IMR-90 (cell line): Measurements from ENCODE around the gene ENKUR. TPM values are rescaled to one million over a fixed set of nuclear protein-coding genes. Genes with fewer than 3 reads are reported as not detected.

Experiments
- ATAC-seq: fragments of 200-7000 bp; cut with Tn5 transposase; 2 replicates; pipeline ENCODE4 v1.9.1; 2020; ENCODE audit warnings: low read depth, mild to moderate bottlenecking, moderate library complexity
- BruUV-seq: library from RNA; stranded (reverse); fragments of 400-500 nt; replicated peaks from 2 replicates; lab custom pipeline; 2021; lab: Mats Ljungman, UMichigan
- CTCF ChIA-PET: fragments of 300-600 bp; formaldehyde crosslinking; extraction: SDS; loops from one replicate; lab custom pipeline; 2021; ENCODE audit warnings: antibody characterized with exemption; lab: Yijun Ruan, JAX
- POLR2A ChIA-PET: fragments of 300-600 bp; sonication (Branson Sonifier 250); formaldehyde crosslinking; loops from one replicate; lab custom pipeline; 2022; ENCODE audit warnings: antibody characterized with exemption; ENCODE audit not compliant: unreplicated experiment; lab: Charles Lee
- DNase-seq: peaks from one replicate; pipeline ENCODE4 v3.0.0; 2013
- H2AFZ ChIP-seq: replicated peaks from 2 replicates; pipeline ENCODE3; 2013; ENCODE audit warnings: low read length, mild to moderate bottlenecking; ENCODE audit not compliant: poor library complexity
- H2AK5ac ChIP-seq: 2 replicates; pipeline ENCODE4 v1.6.1; 2013; ENCODE audit warnings: low read depth, low read length, inconsistent platforms
- H2AK9ac ChIP-seq: replicated peaks from 2 replicates; pipeline ENCODE3; 2013; ENCODE audit warnings: mild to moderate bottlenecking, low read depth, low read length, moderate library complexity; ENCODE audit not compliant: poor library complexity
- H2BK120ac ChIP-seq: 2 replicates; pipeline ENCODE4 v1.6.1; 2013; ENCODE audit warnings: low read depth, low read length, inconsistent platforms
- H2BK15ac ChIP-seq: 3 replicates; pipeline ENCODE4 v1.6.1; 2013; ENCODE audit warnings: low read depth, low read length, inconsistent platforms
- H2BK20ac ChIP-seq: 2 replicates; pipeline ENCODE4 v1.6.1; 2013; ENCODE audit warnings: low read depth, mild to moderate bottlenecking, inconsistent platforms, low read length, moderate library complexity
- H2BK5ac ChIP-seq: 2 replicates; pipeline ENCODE4 v1.6.1; 2013; ENCODE audit warnings: mild to moderate bottlenecking, low read depth, low read length, inconsistent platforms; ENCODE audit not compliant: poor library complexity, severe bottlenecking
- H3K14ac ChIP-seq: replicated peaks from 2 replicates; pipeline ENCODE4 v1.6.1; 2013; ENCODE audit warnings: low read depth, low read length, inconsistent platforms
- H3K18ac ChIP-seq: 2 replicates; pipeline ENCODE4 v1.6.1; 2013; ENCODE audit warnings: low read depth, low read length, control low read depth
- H3K23ac ChIP-seq: 2 replicates; pipeline ENCODE4 v1.6.1; 2013; ENCODE audit warnings: low read depth, low read length, inconsistent platforms
- H3K27ac ChIP-seq: 2 replicates; pipeline ENCODE4 v1.5.1; 2013; ENCODE audit warnings: mild to moderate bottlenecking, control low read depth, low read length; ENCODE audit not compliant: insufficient read depth
- H3K27me3 ChIP-seq: 2 replicates; pipeline ENCODE4 v1.6.1; 2013; ENCODE audit warnings: low read length; ENCODE audit not compliant: control insufficient read depth, insufficient read depth
- H3K36me3 ChIP-seq: 2 replicates; pipeline ENCODE4 v1.6.1; 2013; ENCODE audit warnings: low read length, mixed read lengths; ENCODE audit not compliant: control insufficient read depth, insufficient read depth
- H3K4ac ChIP-seq: 2 replicates; pipeline ENCODE4 v1.6.1; 2013; ENCODE audit warnings: low read depth, low read length, inconsistent platforms
- H3K4me1 ChIP-seq: 2 replicates; pipeline ENCODE4 v1.6.1; 2013; ENCODE audit warnings: low read length, mixed read lengths; ENCODE audit not compliant: control insufficient read depth, insufficient read depth
- H3K4me2 ChIP-seq: 2 replicates; pipeline ENCODE4 v1.6.1; 2013; ENCODE audit warnings: low read depth, mild to moderate bottlenecking, control low read depth, low read length, moderate library complexity
- H3K4me3 ChIP-seq: 2 replicates; pipeline ENCODE4 v1.5.1; 2013; ENCODE audit warnings: low read depth, mild to moderate bottlenecking, control low read depth, low read length, moderate library complexity; ENCODE audit not compliant: insufficient read depth
- H3K56ac ChIP-seq: 2 replicates; pipeline ENCODE4 v1.6.1; 2013; ENCODE audit warnings: low read length, inconsistent platforms; ENCODE audit not compliant: insufficient read depth; ENCODE audit errors: extremely low read depth
- H3K79me1 ChIP-seq, 2 experiments: 2 replicates each; pipeline ENCODE4 v1.6.1; 2013; ENCODE audit warnings: low read length in 2 of 2, inconsistent platforms in 1 of 2, low read depth in 1 of 2
- H3K9ac ChIP-seq: 2 replicates; pipeline ENCODE4 v1.6.1; 2013; ENCODE audit warnings: low read depth, low read length, control low read depth
- H3K9me1 ChIP-seq: 2 replicates; pipeline ENCODE4 v1.6.1; 2013; ENCODE audit warnings: low read length, inconsistent platforms; ENCODE audit not compliant: insufficient read depth
- H3K9me3 ChIP-seq: 2 replicates; pipeline ENCODE4 v1.6.1; 2013; ENCODE audit warnings: low read length; ENCODE audit not compliant: control insufficient read depth, insufficient read depth
- H4K20me1 ChIP-seq: 2 replicates; pipeline ENCODE4 v1.6.1; 2013; ENCODE audit warnings: low read length, inconsistent platforms; ENCODE audit not compliant: insufficient read depth
- H4K5ac ChIP-seq: 2 replicates; pipeline ENCODE4 v1.6.1; 2013; ENCODE audit warnings: mild to moderate bottlenecking, low read depth, low read length, control low read depth
- H4K8ac ChIP-seq, 2 experiments: 2 replicates each; pipeline ENCODE4 v1.6.1; 2013; ENCODE audit warnings: low read depth in 2 of 2, low read length in 2 of 2, control low read depth in 1 of 2, inconsistent platforms in 1 of 2
- H4K91ac ChIP-seq: 2 replicates; pipeline ENCODE4 v1.6.1; 2013; ENCODE audit warnings: low read depth, low read length, inconsistent platforms; ENCODE audit not compliant: insufficient read depth
- BHLHE40 ChIP-seq: fragments of 150-350 bp; IDR thresholded peaks from 2 replicates; pipeline ENCODE4 v1.6.1; 2016; ENCODE audit warnings: mild to moderate bottlenecking, low read depth, low read length
- CEBPB ChIP-seq: IDR thresholded peaks from 2 replicates; pipeline ENCODE4 v1.6.1; 2012; ENCODE audit warnings: low read depth, low read length, improper control_type of control experiment
- CHD1 ChIP-seq: IDR thresholded peaks from 2 replicates; pipeline ENCODE4 v1.6.1; 2012; ENCODE audit warnings: low read depth, low read length, improper control_type of control experiment
- FOS ChIP-seq: fragments of 150-350 bp; IDR thresholded peaks from 2 replicates; pipeline ENCODE4 v1.6.1; 2016; ENCODE audit warnings: low read depth, low read length
- MAFK ChIP-seq: IDR thresholded peaks from 2 replicates; pipeline ENCODE4 v1.6.1; 2012; ENCODE audit warnings: low read depth, low read length, improper control_type of control experiment
- MAZ ChIP-seq: IDR thresholded peaks from 2 replicates; pipeline ENCODE4 v1.6.1; 2012; ENCODE audit warnings: low read depth, mild to moderate bottlenecking, low read length, improper control_type of control experiment, moderate library complexity, borderline replicate concordance
- MXI1 ChIP-seq: IDR thresholded peaks from 2 replicates; pipeline ENCODE4 v1.6.1; 2012; ENCODE audit warnings: low read depth, mild to moderate bottlenecking, low read length, moderate library complexity, borderline replicate concordance
- NFE2L2 ChIP-seq: fragments of 150-350 bp; IDR thresholded peaks from 2 replicates; pipeline ENCODE4 v1.6.1; 2016; ENCODE audit warnings: low read depth, mild to moderate bottlenecking, low read length
- POLR2A ChIP-seq: IDR thresholded peaks from 2 replicates; pipeline ENCODE4 v1.6.1; 2012; ENCODE audit warnings: mild to moderate bottlenecking, low read depth, low read length
- RAD21 ChIP-seq: IDR thresholded peaks from 2 replicates; pipeline ENCODE4 v1.6.1; 2012; ENCODE audit warnings: low read length, improper control_type of control experiment
- RCOR1 ChIP-seq: IDR thresholded peaks from 2 replicates; pipeline ENCODE4 v1.6.1; 2012; ENCODE audit warnings: mild to moderate bottlenecking, low read length, improper control_type of control experiment; ENCODE audit not compliant: insufficient replicate concordance
- RFX5 ChIP-seq: IDR thresholded peaks from 2 replicates; pipeline ENCODE4 v1.8.0; 2012; ENCODE audit warnings: low read depth, mild to moderate bottlenecking, low read length, moderate library complexity
- SMC3 ChIP-seq: fragments of 150-350 bp; IDR thresholded peaks from 2 replicates; pipeline ENCODE4 v1.6.1; 2016; ENCODE audit warnings: low read depth, mild to moderate bottlenecking, antibody characterized with exemption, low read length, moderate library complexity
- WGBS, 2 experiments: methylation state at CpG; one replicate each; pipeline versions ENCODE4 v1.1.5 to v1.1.7; 2013; ENCODE audit warnings: missing lambda C conversion rate in 2 of 2; ENCODE audit not compliant: insufficient read length in 1 of 2; ENCODE audit errors: extremely low coverage in 2 of 2; 5-methylcytosine and 5-hydroxymethylcytosine counted together
- dilution Hi-C: fragments of 300-500 bp; cut with HindIII; formaldehyde crosslinking; loops from one replicate; pipeline ENCODE4 v1.14.3; 2018; ENCODE audit warnings: low sequenced_read_pairs; ENCODE audit not compliant: unreplicated experiment
- in situ Hi-C: fragments of 300-500 bp; cut with MboI; formaldehyde crosslinking; loops from 3 replicates; pipeline ENCODE4 v1.14.3; 2019; ENCODE audit warnings: low sequenced_read_pairs, inconsistent platforms, mixed read lengths
- intact Hi-C: fragments of 100-400 bp; cut with micrococcal nuclease; formaldehyde crosslinking; loops from 2 replicates; pipeline ENCODE4 v1.10.0; 2022
- polyA plus RNA-seq, 3 experiments: library from polyadenylated mRNA; depleted of rRNA; stranded (reverse); fragments of >200 nt; gene quantifications; 2 replicates each; pipeline ENCODE4 v1.2.3, GENCODE V29; 2012; ENCODE audit warnings: low replicate concordance in 1 of 3
- total RNA-seq: library from RNA; depleted of rRNA; stranded (reverse); fragments of >200 nt; gene quantifications from 2 replicates; pipeline ENCODE4 v1.2.3, GENCODE V29; 2012
- TF ChIP-seq, protein P1 (sequence below): fragments of 150-350 bp; IDR thresholded peaks from 2 replicates; pipeline ENCODE4 v1.6.1; 2016; ENCODE audit warnings: low read depth, mild to moderate bottlenecking, low read length, moderate library complexity, borderline replicate concordance
- TF ChIP-seq, protein P2 (sequence below): conservative IDR thresholded peaks from 2 replicates; pipeline ENCODE4 v1.5.1; 2012; ENCODE audit warnings: mild to moderate bottlenecking, low read depth, low read length, improper control_type of control experiment
- TF ChIP-seq, protein P3 (sequence below): fragments of 150-350 bp; IDR thresholded peaks from 2 replicates; pipeline ENCODE4 v1.6.1; 2017; ENCODE audit warnings: mild to moderate bottlenecking, antibody characterized with exemption, low read length, low read depth

Gene ENKUR
- total and polyA plus RNA-seq, 2 of the 4 experiments (the other 2 are of a cell fraction): not detected

GRCh38 chr10:24984906-24985305 lies 31.1 kb downstream of the ENKUR start:
- no peak overlapping the region for H2BK15ac ChIP-seq
- no peak overlapping the region for H3K9ac ChIP-seq
- H3K18ac ChIP-seq: no peak overlapping the region
- no peaks in the 10 kb centered on the region for H3K27me3 ChIP-seq
- H4K20me1 ChIP-seq: no peaks in the 10 kb centered on the region
- no peaks in the 10 kb centered on the region for H3K79me1 ChIP-seq
- intact Hi-C loops (no loop called here), dilution Hi-C loops (no loop called here), in situ Hi-C loops (loop anchor here (10.0 kb wide), 1 partner anchor 350 kb away; no protein-coding TSS in a partner anchor)
- no peak overlapping the region for H2BK120ac ChIP-seq
- H3K56ac ChIP-seq: no peak overlapping the region
- no peak overlapping the region for H4K5ac ChIP-seq
- H4K91ac ChIP-seq: no peak overlapping the region
- no peaks in the 10 kb centered on the region for H3K9me3 ChIP-seq
- no peak overlapping the region for H2BK20ac ChIP-seq
- no peak for DNase-seq
- no peak overlapping the region for H2AFZ ChIP-seq
- no peak for ATAC-seq
- H2AK5ac ChIP-seq: no peak overlapping the region
- H2AK9ac ChIP-seq: no peak overlapping the region
- ChIA-PET CTCF (no interaction called here), POLR2A (no interaction called here)
- H3K4me3 ChIP-seq: no peak overlapping the region
- WGBS, 2 experiments: no CpG with 5 or more reads among the region's 3 CpGs
- no peaks in the 10 kb centered on the region for H3K4me1 ChIP-seq
- no peaks in the 10 kb centered on the region for H3K36me3 ChIP-seq
- TF ChIP-seq CHD1: no peak
- no peak for TF ChIP-seq MAZ
- no peak for TF ChIP-seq MAFK
- TF ChIP-seq BHLHE40: no peak
- no peak for TF ChIP-seq FOS
- TF ChIP-seq CEBPB: no peak
- TF ChIP-seq, protein P1, sequence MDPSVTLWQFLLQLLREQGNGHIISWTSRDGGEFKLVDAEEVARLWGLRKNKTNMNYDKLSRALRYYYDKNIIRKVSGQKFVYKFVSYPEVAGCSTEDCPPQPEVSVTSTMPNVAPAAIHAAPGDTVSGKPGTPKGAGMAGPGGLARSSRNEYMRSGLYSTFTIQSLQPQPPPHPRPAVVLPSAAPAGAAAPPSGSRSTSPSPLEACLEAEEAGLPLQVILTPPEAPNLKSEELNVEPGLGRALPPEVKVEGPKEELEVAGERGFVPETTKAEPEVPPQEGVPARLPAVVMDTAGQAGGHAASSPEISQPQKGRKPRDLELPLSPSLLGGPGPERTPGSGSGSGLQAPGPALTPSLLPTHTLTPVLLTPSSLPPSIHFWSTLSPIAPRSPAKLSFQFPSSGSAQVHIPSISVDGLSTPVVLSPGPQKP: no peak
- TF ChIP-seq, protein P2, sequence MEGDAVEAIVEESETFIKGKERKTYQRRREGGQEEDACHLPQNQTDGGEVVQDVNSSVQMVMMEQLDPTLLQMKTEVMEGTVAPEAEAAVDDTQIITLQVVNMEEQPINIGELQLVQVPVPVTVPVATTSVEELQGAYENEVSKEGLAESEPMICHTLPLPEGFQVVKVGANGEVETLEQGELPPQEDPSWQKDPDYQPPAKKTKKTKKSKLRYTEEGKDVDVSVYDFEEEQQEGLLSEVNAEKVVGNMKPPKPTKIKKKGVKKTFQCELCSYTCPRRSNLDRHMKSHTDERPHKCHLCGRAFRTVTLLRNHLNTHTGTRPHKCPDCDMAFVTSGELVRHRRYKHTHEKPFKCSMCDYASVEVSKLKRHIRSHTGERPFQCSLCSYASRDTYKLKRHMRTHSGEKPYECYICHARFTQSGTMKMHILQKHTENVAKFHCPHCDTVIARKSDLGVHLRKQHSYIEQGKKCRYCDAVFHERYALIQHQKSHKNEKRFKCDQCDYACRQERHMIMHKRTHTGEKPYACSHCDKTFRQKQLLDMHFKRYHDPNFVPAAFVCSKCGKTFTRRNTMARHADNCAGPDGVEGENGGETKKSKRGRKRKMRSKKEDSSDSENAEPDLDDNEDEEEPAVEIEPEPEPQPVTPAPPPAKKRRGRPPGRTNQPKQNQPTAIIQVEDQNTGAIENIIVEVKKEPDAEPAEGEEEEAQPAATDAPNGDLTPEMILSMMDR: no peak
- no peak for TF ChIP-seq RFX5
- TF ChIP-seq MXI1: no peak
- TF ChIP-seq, protein P3, sequence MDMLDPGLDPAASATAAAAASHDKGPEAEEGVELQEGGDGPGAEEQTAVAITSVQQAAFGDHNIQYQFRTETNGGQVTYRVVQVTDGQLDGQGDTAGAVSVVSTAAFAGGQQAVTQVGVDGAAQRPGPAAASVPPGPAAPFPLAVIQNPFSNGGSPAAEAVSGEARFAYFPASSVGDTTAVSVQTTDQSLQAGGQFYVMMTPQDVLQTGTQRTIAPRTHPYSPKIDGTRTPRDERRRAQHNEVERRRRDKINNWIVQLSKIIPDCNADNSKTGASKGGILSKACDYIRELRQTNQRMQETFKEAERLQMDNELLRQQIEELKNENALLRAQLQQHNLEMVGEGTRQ: no peak
- no peak for TF ChIP-seq NFE2L2
- TF ChIP-seq RAD21: no peak
- TF ChIP-seq SMC3: no peak
- TF ChIP-seq RCOR1: no peak
- TF ChIP-seq POLR2A: no peak
- no peak overlapping the region for H2BK5ac ChIP-seq
- H3K4ac ChIP-seq: no peak overlapping the region
- H3K27ac ChIP-seq: no peak overlapping the region
- H4K8ac ChIP-seq: no peak overlapping the region
- H3K9me1 ChIP-seq: peaks cover 3% of the 10 kb centered on the region; the same call in 1 of the 2 replicates
- H3K4me2 ChIP-seq: no peak overlapping the region
- H3K14ac ChIP-seq: no peak overlapping the region
- no TSS peak for BruUV-seq
- H3K23ac ChIP-seq: no peak overlapping the region
